ENCODE measurements around the gene CERS5.
A peak's percentile ranks its signal among the peaks of the same experiment; 100 is the strongest.

CERS5 gene

GRCh38 chr12:50123203-50123602 is 44.0 kb downstream of the CERS5 start:
- no peak for DNase-seq

GRCh38 chr12:50121641-50122040 is 45.5 kb downstream of the CERS5 start:
- no peak for DNase-seq

GRCh38 chr12:50120953-50121352 is 46.2 kb downstream of the CERS5 start:
- DNase-seq, result no peak

GRCh38 chr12:50120521-50120920 is 46.6 kb downstream of the CERS5 start:
- no peak for DNase-seq

GRCh38 chr12:50119387-50119786 is 47.8 kb downstream of the CERS5 start:
- no peak for DNase-seq

- DNase-seq, result no peak
Measured at GRCh38 chr12:50117057-50117622, 50.0 kb downstream of the CERS5 start.

- DNase-seq, result peak in 1 of 2 experiments; percentile 32
Measured at GRCh38 chr12:50112456-50113218, 54.5 kb downstream of the CERS5 start.

- peak; percentile 99 for DNase-seq
Measured at GRCh38 chr12:50111693-50112455, 55.3 kb downstream of the CERS5 start, which contains the start of gene COX14. Gene COX14, plus strand, starts transcription at chr12:50112236. Its CDS starts 7,808 bp downstream, at chr12:50120044.

GRCh38 chr12:50111395-50111692 is 55.8 kb downstream of the CERS5 start:
- no peak for DNase-seq

GRCh38 chr12:50110762-50111351 is 56.3 kb downstream of the CERS5 start:
- peak; percentile 57 to 77 for DNase-seq

- no peak for DNase-seq
Measured at GRCh38 chr12:50110127-50110761, 56.9 kb downstream of the CERS5 start.

GRCh38 chr12:50109319-50109718 is 57.9 kb downstream of the CERS5 start:
- DNase-seq, result no peak

- no peak for DNase-seq
Measured at GRCh38 chr12:50107416-50108268, 59.5 kb downstream of the CERS5 start.

- no peak for DNase-seq
Measured at GRCh38 chr12:50106907-50107306, 60.3 kb downstream of the CERS5 start.

- no peak for DNase-seq
Measured at GRCh38 chr12:50105913-50106450, 61.2 kb downstream of the CERS5 start.

GRCh38 chr12:50104417-50105366 is 62.5 kb downstream of the CERS5 start:
- DNase-seq, result no peak

GRCh38 chr12:50103767-50104321 is 63.3 kb downstream of the CERS5 start, which contains the start of gene GPD1:
Gene GPD1, plus strand, starts transcription at chr12:50104008. Its CDS starts 43 bp downstream, at chr12:50104051.
- peak; percentile 65 to 77 for DNase-seq

GRCh38 chr12:50103351-50103750 is 63.8 kb downstream of the CERS5 start:
- no peak for DNase-seq

- DNase-seq, result no peak
Measured at GRCh38 chr12:50102646-50103309, 64.4 kb downstream of the CERS5 start.

GRCh38 chr12:50102131-50102531 is 65.0 kb downstream of the CERS5 start:
- no peak for DNase-seq

All from SHP77 (cell line).